ENCODE results near the gene CHD5. TPM values are rescaled to one million over a fixed set of nuclear protein-coding genes. Genes with fewer than 3 reads are reported as not detected.

CHD5 gene
- total and polyA plus RNA-seq, 2 experiments from 2014 or later: 0.11 to 0.24 TPM

GRCh38 chr1:6102532-6102845, 77.6 kb downstream of the CHD5 start:
- H3K27ac ChIP-seq: no peak overlapping the region
- no peaks in the 10 kb centered on the region for H3K27me3 ChIP-seq
- H3K4me3 ChIP-seq: no peak overlapping the region
- DNase-seq (ENCODE audit: low read depth in 1 of 2, low spot score in 1 of 2): no peak
- TF ChIP-seq CTCF (IDR thresholded peaks at IDR 0.05; ENCODE audit: low read depth, low read length): no peak
- H3K36me3 ChIP-seq: no peaks in the 10 kb centered on the region
- H3K4me1 ChIP-seq (ENCODE audit: low read depth): no peaks in the 10 kb centered on the region
- H3K9me3 ChIP-seq (ENCODE audit: low read depth): no peaks in the 10 kb centered on the region

GRCh38 chr1:6101826-6102531, 78.1 kb downstream of the CHD5 start:
- Histone ChIP-seq H3K27me3 (no peaks in the 10 kb centered on the region), H3K9me3 (ENCODE audit: low read depth) (no peaks in the 10 kb centered on the region), H3K36me3 (no peaks in the 10 kb centered on the region), H3K4me3 (no peak overlapping the region), H3K27ac (no peak overlapping the region), H3K4me1 (ENCODE audit: low read depth) (no peaks in the 10 kb centered on the region)
- DNase-seq (ENCODE audit: low read depth in 1 of 2, low spot score in 1 of 2): no peak
- no peak for TF ChIP-seq CTCF (IDR thresholded peaks at IDR 0.05; ENCODE audit: low read depth, low read length)

GRCh38 chr1:6100861-6101783, 79.0 kb downstream of the CHD5 start:
- Histone ChIP-seq H3K9me3 (ENCODE audit: low read depth) (no peaks in the 10 kb centered on the region), H3K27ac (no peak overlapping the region), H3K4me3 (no peak overlapping the region), H3K4me1 (ENCODE audit: low read depth) (no peaks in the 10 kb centered on the region), H3K36me3 (no peaks in the 10 kb centered on the region), H3K27me3 (no peaks in the 10 kb centered on the region)
- no peak for DNase-seq (ENCODE audit: low read depth in 1 of 2, low spot score in 1 of 2)
- TF ChIP-seq CTCF (IDR thresholded peaks at IDR 0.05; ENCODE audit: low read depth, low read length): no peak

- Histone ChIP-seq H3K4me1 (ENCODE audit: low read depth) (no peaks in the 10 kb centered on the region), H3K4me3 (no peak overlapping the region)
- DNase-seq (ENCODE audit: low read depth in 1 of 2, low spot score in 1 of 2): no peak
Observed at GRCh38 chr1:6099787-6100765, 80.0 kb downstream of the CHD5 start.

More at GRCh38 chr1:6099787-6100765, 80.0 kb downstream of the CHD5 start:
- TF ChIP-seq CTCF (IDR thresholded peaks at IDR 0.05; ENCODE audit: low read depth, low read length): no peak
- Histone ChIP-seq H3K36me3 (no peaks in the 10 kb centered on the region), H3K9me3 (ENCODE audit: low read depth) (no peaks in the 10 kb centered on the region), H3K27ac (no peak overlapping the region), H3K27me3 (no peaks in the 10 kb centered on the region)

All from cardiac muscle cell (in vitro differentiated cells and primary cell).